IMR-90 (cell line): ENCODE measurements around the gene ANKLE2. TPM values are rescaled to one million over a fixed set of nuclear protein-coding genes. Genes with fewer than 3 reads are reported as not detected.

Source experiments
- ATAC-seq: fragments of 200-7000 bp; cut with Tn5 transposase; 2 replicates; pipeline ENCODE4 v1.9.1; 2020; ENCODE audit warnings: low read depth, mild to moderate bottlenecking, moderate library complexity
- BruUV-seq: library from RNA; stranded (reverse); fragments of 400-500 nt; replicated peaks from 2 replicates; lab custom pipeline; 2021; lab: Mats Ljungman, UMichigan
- CTCF ChIA-PET: fragments of 300-600 bp; formaldehyde crosslinking; extraction: SDS; loops from one replicate; lab custom pipeline; 2021; ENCODE audit warnings: antibody characterized with exemption; lab: Yijun Ruan, JAX
- POLR2A ChIA-PET: fragments of 300-600 bp; sonication (Branson Sonifier 250); formaldehyde crosslinking; loops from one replicate; lab custom pipeline; 2022; ENCODE audit warnings: antibody characterized with exemption; ENCODE audit not compliant: unreplicated experiment; lab: Charles Lee
- DNase-seq: peaks from one replicate; pipeline ENCODE4 v3.0.0; 2013
- H2AFZ ChIP-seq: replicated peaks from 2 replicates; pipeline ENCODE3; 2013; ENCODE audit warnings: low read length, mild to moderate bottlenecking; ENCODE audit not compliant: poor library complexity
- H2AK5ac ChIP-seq: 2 replicates; pipeline ENCODE4 v1.6.1; 2013; ENCODE audit warnings: low read depth, low read length, inconsistent platforms
- H2AK9ac ChIP-seq: replicated peaks from 2 replicates; pipeline ENCODE3; 2013; ENCODE audit warnings: mild to moderate bottlenecking, low read depth, low read length, moderate library complexity; ENCODE audit not compliant: poor library complexity
- H2BK120ac ChIP-seq: 2 replicates; pipeline ENCODE4 v1.6.1; 2013; ENCODE audit warnings: low read depth, low read length, inconsistent platforms
- H2BK15ac ChIP-seq: 3 replicates; pipeline ENCODE4 v1.6.1; 2013; ENCODE audit warnings: low read depth, low read length, inconsistent platforms
- H2BK20ac ChIP-seq: 2 replicates; pipeline ENCODE4 v1.6.1; 2013; ENCODE audit warnings: low read depth, mild to moderate bottlenecking, inconsistent platforms, low read length, moderate library complexity
- H2BK5ac ChIP-seq: 2 replicates; pipeline ENCODE4 v1.6.1; 2013; ENCODE audit warnings: mild to moderate bottlenecking, low read depth, low read length, inconsistent platforms; ENCODE audit not compliant: poor library complexity, severe bottlenecking
- H3K14ac ChIP-seq: replicated peaks from 2 replicates; pipeline ENCODE4 v1.6.1; 2013; ENCODE audit warnings: low read depth, low read length, inconsistent platforms
- H3K18ac ChIP-seq: 2 replicates; pipeline ENCODE4 v1.6.1; 2013; ENCODE audit warnings: low read depth, low read length, control low read depth
- H3K23ac ChIP-seq: 2 replicates; pipeline ENCODE4 v1.6.1; 2013; ENCODE audit warnings: low read depth, low read length, inconsistent platforms
- H3K27ac ChIP-seq: 2 replicates; pipeline ENCODE4 v1.5.1; 2013; ENCODE audit warnings: mild to moderate bottlenecking, control low read depth, low read length; ENCODE audit not compliant: insufficient read depth
- H3K27me3 ChIP-seq: 2 replicates; pipeline ENCODE4 v1.6.1; 2013; ENCODE audit warnings: low read length; ENCODE audit not compliant: control insufficient read depth, insufficient read depth
- H3K36me3 ChIP-seq: 2 replicates; pipeline ENCODE4 v1.6.1; 2013; ENCODE audit warnings: low read length, mixed read lengths; ENCODE audit not compliant: control insufficient read depth, insufficient read depth
- H3K4ac ChIP-seq: 2 replicates; pipeline ENCODE4 v1.6.1; 2013; ENCODE audit warnings: low read depth, low read length, inconsistent platforms
- H3K4me1 ChIP-seq: 2 replicates; pipeline ENCODE4 v1.6.1; 2013; ENCODE audit warnings: low read length, mixed read lengths; ENCODE audit not compliant: control insufficient read depth, insufficient read depth
- H3K4me2 ChIP-seq: 2 replicates; pipeline ENCODE4 v1.6.1; 2013; ENCODE audit warnings: low read depth, mild to moderate bottlenecking, control low read depth, low read length, moderate library complexity
- H3K4me3 ChIP-seq: 2 replicates; pipeline ENCODE4 v1.5.1; 2013; ENCODE audit warnings: low read depth, mild to moderate bottlenecking, control low read depth, low read length, moderate library complexity; ENCODE audit not compliant: insufficient read depth
- H3K56ac ChIP-seq: 2 replicates; pipeline ENCODE4 v1.6.1; 2013; ENCODE audit warnings: low read length, inconsistent platforms; ENCODE audit not compliant: insufficient read depth; ENCODE audit errors: extremely low read depth
- H3K79me1 ChIP-seq, 2 experiments: 2 replicates each; pipeline ENCODE4 v1.6.1; 2013; ENCODE audit warnings: low read length in 2 of 2, inconsistent platforms in 1 of 2, low read depth in 1 of 2
- H3K9ac ChIP-seq: 2 replicates; pipeline ENCODE4 v1.6.1; 2013; ENCODE audit warnings: low read depth, low read length, control low read depth
- H3K9me1 ChIP-seq: 2 replicates; pipeline ENCODE4 v1.6.1; 2013; ENCODE audit warnings: low read length, inconsistent platforms; ENCODE audit not compliant: insufficient read depth
- H3K9me3 ChIP-seq: 2 replicates; pipeline ENCODE4 v1.6.1; 2013; ENCODE audit warnings: low read length; ENCODE audit not compliant: control insufficient read depth, insufficient read depth
- H4K20me1 ChIP-seq: 2 replicates; pipeline ENCODE4 v1.6.1; 2013; ENCODE audit warnings: low read length, inconsistent platforms; ENCODE audit not compliant: insufficient read depth
- H4K5ac ChIP-seq: 2 replicates; pipeline ENCODE4 v1.6.1; 2013; ENCODE audit warnings: mild to moderate bottlenecking, low read depth, low read length, control low read depth
- H4K8ac ChIP-seq, 2 experiments: 2 replicates each; pipeline ENCODE4 v1.6.1; 2013; ENCODE audit warnings: low read depth in 2 of 2, low read length in 2 of 2, control low read depth in 1 of 2, inconsistent platforms in 1 of 2
- H4K91ac ChIP-seq: 2 replicates; pipeline ENCODE4 v1.6.1; 2013; ENCODE audit warnings: low read depth, low read length, inconsistent platforms; ENCODE audit not compliant: insufficient read depth
- CHD1 ChIP-seq: IDR thresholded peaks from 2 replicates; pipeline ENCODE4 v1.6.1; 2012; ENCODE audit warnings: low read depth, low read length, improper control_type of control experiment
- FOS ChIP-seq: fragments of 150-350 bp; IDR thresholded peaks from 2 replicates; pipeline ENCODE4 v1.6.1; 2016; ENCODE audit warnings: low read depth, low read length
- MAFK ChIP-seq: IDR thresholded peaks from 2 replicates; pipeline ENCODE4 v1.6.1; 2012; ENCODE audit warnings: low read depth, low read length, improper control_type of control experiment
- NFE2L2 ChIP-seq: fragments of 150-350 bp; IDR thresholded peaks from 2 replicates; pipeline ENCODE4 v1.6.1; 2016; ENCODE audit warnings: low read depth, mild to moderate bottlenecking, low read length
- POLR2A ChIP-seq: IDR thresholded peaks from 2 replicates; pipeline ENCODE4 v1.6.1; 2012; ENCODE audit warnings: mild to moderate bottlenecking, low read depth, low read length
- RAD21 ChIP-seq: IDR thresholded peaks from 2 replicates; pipeline ENCODE4 v1.6.1; 2012; ENCODE audit warnings: low read length, improper control_type of control experiment
- RCOR1 ChIP-seq: IDR thresholded peaks from 2 replicates; pipeline ENCODE4 v1.6.1; 2012; ENCODE audit warnings: mild to moderate bottlenecking, low read length, improper control_type of control experiment; ENCODE audit not compliant: insufficient replicate concordance
- RFX5 ChIP-seq: IDR thresholded peaks from 2 replicates; pipeline ENCODE4 v1.8.0; 2012; ENCODE audit warnings: low read depth, mild to moderate bottlenecking, low read length, moderate library complexity
- SMC3 ChIP-seq: fragments of 150-350 bp; IDR thresholded peaks from 2 replicates; pipeline ENCODE4 v1.6.1; 2016; ENCODE audit warnings: low read depth, mild to moderate bottlenecking, antibody characterized with exemption, low read length, moderate library complexity
- WGBS, 2 experiments: methylation state at CpG; one replicate each; pipeline versions ENCODE4 v1.1.5 to v1.1.7; 2013; ENCODE audit warnings: missing lambda C conversion rate in 2 of 2; ENCODE audit not compliant: insufficient read length in 1 of 2; ENCODE audit errors: extremely low coverage in 2 of 2; 5-methylcytosine and 5-hydroxymethylcytosine counted together
- dilution Hi-C: fragments of 300-500 bp; cut with HindIII; formaldehyde crosslinking; loops from one replicate; pipeline ENCODE4 v1.14.3; 2018; ENCODE audit warnings: low sequenced_read_pairs; ENCODE audit not compliant: unreplicated experiment
- in situ Hi-C: fragments of 300-500 bp; cut with MboI; formaldehyde crosslinking; loops from 3 replicates; pipeline ENCODE4 v1.14.3; 2019; ENCODE audit warnings: low sequenced_read_pairs, inconsistent platforms, mixed read lengths
- intact Hi-C: fragments of 100-400 bp; cut with micrococcal nuclease; formaldehyde crosslinking; loops from 2 replicates; pipeline ENCODE4 v1.10.0; 2022
- polyA plus RNA-seq, 3 experiments: library from polyadenylated mRNA; depleted of rRNA; stranded (reverse); fragments of >200 nt; gene quantifications; 2 replicates each; pipeline ENCODE4 v1.2.3, GENCODE V29; 2012; ENCODE audit warnings: low replicate concordance in 1 of 3
- total RNA-seq: library from RNA; depleted of rRNA; stranded (reverse); fragments of >200 nt; gene quantifications from 2 replicates; pipeline ENCODE4 v1.2.3, GENCODE V29; 2012

Gene ANKLE2
- total and polyA plus RNA-seq, 2 of the 4 experiments (the other 2 are of a cell fraction), result 63.4 to 82.4 TPM

- no peak overlapping the region for H2AFZ ChIP-seq
- DNase-seq (no peak), ATAC-seq (no peak)
- no peak overlapping the region for H4K8ac ChIP-seq
- no peak overlapping the region for H3K4ac ChIP-seq
- in situ Hi-C loops, result no loop called here
- peaks cover 35 to 76% of the 10 kb centered on the region in 2 experiments for H3K79me1 ChIP-seq
- H2AK9ac ChIP-seq, result no peak overlapping the region
- H4K20me1 ChIP-seq, result peaks cover 82% of the 10 kb centered on the region
- H4K91ac ChIP-seq, result no peak overlapping the region
- H3K27me3 ChIP-seq, result no peaks in the 10 kb centered on the region
- H3K9me3 ChIP-seq, result no peaks in the 10 kb centered on the region
- H2AK5ac ChIP-seq, result no peak overlapping the region
- no peak overlapping the region for H3K14ac ChIP-seq
- H3K56ac ChIP-seq, result no peak overlapping the region
- CTCF ChIA-PET, result no interaction called here
- H2BK5ac ChIP-seq, result no peak overlapping the region
- H2BK20ac ChIP-seq, result no peak overlapping the region
- H2BK15ac ChIP-seq, result no peak overlapping the region
- no peak overlapping the region for H3K18ac ChIP-seq
- H3K4me2 ChIP-seq, result no peak overlapping the region
- no peak overlapping the region for H2BK120ac ChIP-seq
- no peak overlapping the region for H3K27ac ChIP-seq
- 92% methylated on average over 10 of the region's 10 CpGs; no CpG with 5 or more reads in 1 of the 2 experiments for WGBS, 2 experiments
- TF ChIP-seq NFE2L2, result no peak
- no peak for TF ChIP-seq MAFK
- no peak for TF ChIP-seq RCOR1
- TF ChIP-seq RFX5, result no peak
- no peak for TF ChIP-seq POLR2A
- TF ChIP-seq FOS, result no peak
- TF ChIP-seq RAD21, result no peak
- no peak for TF ChIP-seq CHD1
- TF ChIP-seq SMC3, result no peak
- H3K4me3 ChIP-seq, result no peak overlapping the region
- peaks cover 69% of the 10 kb centered on the region for H3K36me3 ChIP-seq
- dilution Hi-C loops, result no loop called here
- BruUV-seq, result no TSS peak
- intact Hi-C loops, result no loop called here
- H3K9me1 ChIP-seq, result peaks cover 3% of the 10 kb centered on the region; the same call in 1 of the 2 replicates
- no peak overlapping the region for H3K23ac ChIP-seq
- no peak overlapping the region for H3K9ac ChIP-seq
- H3K4me1 ChIP-seq, result peaks cover 5% of the 10 kb centered on the region; the same call in 1 of the 2 replicates
- H4K5ac ChIP-seq, result no peak overlapping the region
- POLR2A ChIA-PET, result no interaction called here
Measured at GRCh38 chr12:132748319-132748718, 13.3 kb downstream of the ANKLE2 start.
